H9 (cell line): ENCODE measurements around the gene SGIP1. TPM values are rescaled to one million over a fixed set of nuclear protein-coding genes. Genes with fewer than 3 reads are reported as not detected.
A peak's percentile ranks its signal among the peaks of the same experiment; 100 is the strongest.

Experiments used
- DNase-seq: peaks from one replicate; pipeline ENCODE4 v3.0.0-alpha.2; 2017
- H2AFZ ChIP-seq: one replicate; pipeline ENCODE4 v1.6.1; 2013; ENCODE audit warnings: mild to moderate bottlenecking, low read length, control low read depth, moderate library complexity
- H2AK5ac ChIP-seq: 2 replicates; pipeline ENCODE4 v1.6.1; 2013; ENCODE audit warnings: low read length, control low read depth, mixed read lengths; ENCODE audit not compliant: insufficient read length
- H2BK120ac ChIP-seq: one replicate; pipeline ENCODE4 v1.6.1; 2013; ENCODE audit warnings: low read depth, mild to moderate bottlenecking, low read length, control low read depth, inconsistent platforms; ENCODE audit not compliant: poor library complexity, severe bottlenecking
- H2BK12ac ChIP-seq: 2 replicates; pipeline ENCODE4 v1.6.1; 2013; ENCODE audit warnings: low read length, control low read depth, mixed read lengths, low read depth; ENCODE audit not compliant: insufficient read length
- H2BK15ac ChIP-seq: 2 replicates; pipeline ENCODE4 v1.6.1; 2013; ENCODE audit warnings: low read depth, low read length, control low read depth
- H2BK20ac ChIP-seq: one replicate; pipeline ENCODE4 v1.6.1; 2013; ENCODE audit warnings: low read depth, mild to moderate bottlenecking, low read length, control low read depth, inconsistent platforms; ENCODE audit not compliant: poor library complexity, severe bottlenecking
- H2BK5ac ChIP-seq: 2 replicates; pipeline ENCODE4 v1.6.1; 2013; ENCODE audit warnings: low read length, control low read depth, mixed read lengths; ENCODE audit not compliant: insufficient read length
- H3K14ac ChIP-seq: 2 replicates; pipeline ENCODE4 v1.6.1; 2013; ENCODE audit warnings: low read length, control low read depth; ENCODE audit not compliant: insufficient read depth
- H3K18ac ChIP-seq: 2 replicates; pipeline ENCODE4 v1.6.1; 2013; ENCODE audit warnings: low read depth, mild to moderate bottlenecking, mixed read lengths, low read length, control low read depth; ENCODE audit not compliant: insufficient read length
- H3K23ac ChIP-seq: 2 replicates; pipeline ENCODE4 v1.6.1; 2013; ENCODE audit warnings: low read length, control low read depth, mixed read lengths, low read depth; ENCODE audit not compliant: insufficient read length
- H3K23me2 ChIP-seq: 2 replicates; pipeline ENCODE4 v1.6.1; 2013; ENCODE audit warnings: low read depth, mild to moderate bottlenecking, mixed read lengths, low read length, control low read depth; ENCODE audit not compliant: insufficient read length, poor library complexity, severe bottlenecking
- H3K27ac ChIP-seq: 2 replicates; pipeline ENCODE4 v1.5.1; 2013; ENCODE audit warnings: low read length, control low read depth, mixed read lengths, low read depth; ENCODE audit not compliant: insufficient read length
- H3K27me3 ChIP-seq: 2 replicates; pipeline ENCODE4 v1.6.1; 2013; ENCODE audit warnings: low read length, control low read depth, inconsistent platforms; ENCODE audit not compliant: insufficient read depth
- H3K4ac ChIP-seq: 2 replicates; pipeline ENCODE4 v1.6.1; 2013; ENCODE audit warnings: low read depth, mild to moderate bottlenecking, control low read depth, inconsistent platforms, low read length, moderate library complexity
- H3K4me1 ChIP-seq: 2 replicates; pipeline ENCODE4 v1.6.1; 2013; ENCODE audit warnings: low read length, control low read depth, inconsistent platforms; ENCODE audit not compliant: insufficient read depth
- H3K4me2 ChIP-seq: 2 replicates; pipeline ENCODE4 v1.6.1; 2013; ENCODE audit warnings: low read length, control low read depth, mixed read lengths; ENCODE audit not compliant: insufficient read length, insufficient read depth
- H3K56ac ChIP-seq: 2 replicates; pipeline ENCODE4 v1.6.1; 2013; ENCODE audit warnings: low read depth, mild to moderate bottlenecking, mixed read lengths, low read length, control low read depth; ENCODE audit not compliant: insufficient read length
- H3K79me1 ChIP-seq: 2 replicates; pipeline ENCODE4 v1.6.1; 2013; ENCODE audit warnings: low read depth, mild to moderate bottlenecking, moderate library complexity, low read length, control low read depth, inconsistent platforms; ENCODE audit not compliant: insufficient read depth, poor library complexity, severe bottlenecking
- H3K79me2 ChIP-seq: 2 replicates; pipeline ENCODE4 v1.6.1; 2013; ENCODE audit warnings: low read length, control low read depth, inconsistent platforms; ENCODE audit not compliant: insufficient read depth
- H3K9ac ChIP-seq: 2 replicates; pipeline ENCODE4 v1.6.1; 2013; ENCODE audit warnings: low read length, control low read depth, mixed read lengths; ENCODE audit not compliant: insufficient read length; ENCODE audit errors: extremely low read depth
- H3K9me3 ChIP-seq: one replicate; pipeline ENCODE4 v1.6.1; 2013; ENCODE audit warnings: low read depth, low read length, inconsistent platforms; ENCODE audit not compliant: control insufficient read depth
- H3T11ph ChIP-seq: one replicate; pipeline ENCODE4 v1.6.1; 2013; ENCODE audit warnings: mild to moderate bottlenecking, low read length, control low read depth, inconsistent platforms
- H4K20me1 ChIP-seq: one replicate; pipeline ENCODE4 v1.6.1; 2013; ENCODE audit not compliant: control insufficient read depth, insufficient read length, insufficient read depth
- H4K5ac ChIP-seq: 2 replicates; pipeline ENCODE4 v1.6.1; 2013; ENCODE audit warnings: low read depth, mild to moderate bottlenecking, mixed read lengths, low read length, control low read depth; ENCODE audit not compliant: insufficient read length
- H4K8ac ChIP-seq: replicated peaks from 2 replicates; pipeline ENCODE4 v1.6.1; 2013; ENCODE audit warnings: low read length, control low read depth, mixed read lengths, low read depth; ENCODE audit not compliant: insufficient read length
- H4K91ac ChIP-seq: 2 replicates; pipeline ENCODE4 v1.6.1; 2013; ENCODE audit warnings: low read depth, mild to moderate bottlenecking, moderate library complexity, mixed read lengths, low read length, control low read depth; ENCODE audit not compliant: insufficient read length
- H3K27ac Mint-ChIP-seq, 3 experiments: 2 replicates in 2 of 3; 3 replicates in 1 of 3; pipeline ENCODE4 v1.8.0; 2020 to 2021; ENCODE audit warnings: mixed read lengths in 3 of 3, mild to moderate bottlenecking in 1 of 3, moderate library complexity in 1 of 3
- H3K27me3 Mint-ChIP-seq: 2 replicates; pipeline ENCODE4 v1.8.0; 2021; ENCODE audit warnings: low read depth, mild to moderate bottlenecking, moderate library complexity, mixed read lengths
- H3K36me3 Mint-ChIP-seq, 3 experiments: 2 replicates in 2 of 3; 3 replicates in 1 of 3; pipeline ENCODE4 v1.8.0; 2020 to 2021; ENCODE audit warnings: low read depth in 3 of 3, mixed read lengths in 3 of 3; ENCODE audit not compliant: insufficient read depth in 1 of 3
- H3K4me1 Mint-ChIP-seq, 2 experiments: 2 replicates each; pipeline ENCODE4 v1.8.0; 2020; ENCODE audit warnings: mixed read lengths in 2 of 2
- H3K4me3 Mint-ChIP-seq, 2 experiments: 2 replicates in 1 of 2; 3 replicates in 1 of 2; pipeline ENCODE4 v1.8.0; 2020 to 2021; ENCODE audit warnings: mild to moderate bottlenecking in 2 of 2, mixed read lengths in 2 of 2, moderate library complexity in 1 of 2
- H3K9me3 Mint-ChIP-seq, 2 experiments: 2 replicates in 1 of 2; 3 replicates in 1 of 2; pipeline ENCODE4 v1.8.0; 2020; ENCODE audit warnings: mild to moderate bottlenecking in 2 of 2, mixed read lengths in 2 of 2, moderate library complexity in 1 of 2
- CTCF ChIP-seq: fragments of 200-600 bp; sonication (generic); conservative IDR thresholded peaks from 3 replicates; pipeline ENCODE4 v1.8.0; 2021; ENCODE audit warnings: antibody characterized with exemption, mild to moderate bottlenecking
- WGBS: extraction: QIAGEN DNeasy Blood & Tissue Kit; methylation state at CpG from one replicate; pipeline ENCODE4 v1.1.7; 2013; ENCODE audit warnings: missing lambda C conversion rate, low lambda C conversion rate, mixed read lengths; ENCODE audit not compliant: insufficient read length; ENCODE audit errors: extremely low coverage; 5-methylcytosine and 5-hydroxymethylcytosine counted together
- total RNA-seq: library from RNA; stranded (reverse); gene quantifications from 2 replicates; pipeline ENCODE4 v1.2.1, GENCODE V29; 2021

Gene SGIP1
- total RNA-seq, 1 experiment from 2014 or later = 1.5 TPM

- Mint-ChIP-seq H3K36me3 (no peaks in the 10 kb centered on the region), H3K4me3 (no peak overlapping the region), H3K27ac (0 out of 7 replicates have a peak overlapping the region, but pooled peaks of 1 of the 3 experiments have one; percentile 32), H3K9me3 (no peaks in the 10 kb centered on the region), H3K4me1 (peaks cover 6% of the 10 kb centered on the region in 2 experiments), H3K27me3 (no peaks in the 10 kb centered on the region)
- Histone ChIP-seq H4K91ac (no peak overlapping the region), H3K9me3 (no peaks in the 10 kb centered on the region), H4K8ac (no peak overlapping the region), H2BK5ac (no peak overlapping the region), H2BK20ac (peak overlapping the region; percentile 45), H3K56ac (no peak overlapping the region), H3K18ac (no peak overlapping the region), H3K9ac (no peak overlapping the region), H4K5ac (no peak overlapping the region), H2AFZ (no peak overlapping the region), H3K27me3 (no peaks in the 10 kb centered on the region), H3K4ac (no peak overlapping the region), H3K79me1 (no peaks in the 10 kb centered on the region), H2BK12ac (no peak overlapping the region), H2BK15ac (no peak overlapping the region), H3K79me2 (no peaks in the 10 kb centered on the region), H3T11ph (no peak overlapping the region), H3K14ac (no peak overlapping the region), H3K23ac (no peak overlapping the region), H4K20me1 (no peaks in the 10 kb centered on the region), H3K27ac (no peak overlapping the region), H3K4me1 (no peaks in the 10 kb centered on the region), H2AK5ac (no peak overlapping the region), H3K4me2 (no peak overlapping the region), H3K23me2 (no peaks in the 10 kb centered on the region), H2BK120ac (no peak overlapping the region)
- no peak for TF ChIP-seq CTCF
- DNase-seq = no peak
- WGBS = no CpG with 5 or more reads among the region's 1 CpG
These were observed 38.5 kb upstream of the SGIP1 start for GRCh38 chr1:66495495-66495894.
